ENCODE results near the gene ULK4.
"Not testable (repeated sequence)": the region's sequence is repeated elsewhere in the genome, so short reads cannot be mapped to it uniquely, and the experiment has no call there.

The ULK4 gene

DNA sequence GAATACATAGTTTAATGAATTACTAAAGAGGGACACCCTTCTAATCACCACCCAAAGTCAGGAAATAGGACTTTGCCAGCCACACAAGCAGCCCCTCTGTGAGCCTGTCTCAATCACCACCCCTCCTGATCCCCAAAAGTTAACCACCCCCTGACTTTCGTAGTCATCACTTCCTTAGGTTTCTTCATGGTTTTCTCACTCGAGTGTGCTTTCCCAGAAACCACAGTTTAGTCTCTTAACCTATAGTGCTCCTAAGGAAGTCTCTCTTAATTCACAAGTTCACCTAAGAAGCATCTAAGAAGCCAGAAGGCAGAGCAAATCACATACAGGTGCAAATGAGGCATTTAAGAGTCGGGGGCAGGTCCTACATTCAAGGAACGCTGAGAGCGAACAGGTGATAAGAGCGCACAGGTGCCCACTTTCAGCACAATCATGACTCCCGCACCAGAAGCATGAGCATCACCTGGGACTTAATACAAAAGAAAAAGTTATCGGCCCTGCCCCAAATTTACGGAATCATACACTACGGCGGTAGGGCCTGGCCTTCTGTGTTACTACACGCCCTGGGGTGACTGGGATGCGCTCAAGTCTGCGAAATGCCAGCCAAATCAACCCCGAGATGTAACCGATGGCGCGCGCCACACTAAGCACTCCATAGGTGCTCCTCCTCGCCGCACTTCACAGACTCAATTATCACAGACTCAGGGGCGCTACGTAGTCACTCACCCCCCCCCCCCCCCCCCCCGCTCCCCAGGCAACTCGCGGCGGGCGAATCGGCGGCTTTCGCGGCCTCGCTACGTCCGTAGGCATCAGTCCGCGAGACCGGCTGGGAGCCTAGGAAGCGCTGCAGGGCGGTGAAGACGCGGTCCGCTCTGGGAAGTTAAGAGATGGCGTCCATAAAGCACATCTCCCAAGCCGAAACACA, 815 bp downstream of the ULK4 start:
- DNase-seq (ENCODE audit: low spot score): peak; percentile 75

- DNase-seq (ENCODE audit: low spot score): no peak
Measured at GRCh38 chr3:41956574-41956973, 5.3 kb downstream of the ULK4 start.

DNA sequence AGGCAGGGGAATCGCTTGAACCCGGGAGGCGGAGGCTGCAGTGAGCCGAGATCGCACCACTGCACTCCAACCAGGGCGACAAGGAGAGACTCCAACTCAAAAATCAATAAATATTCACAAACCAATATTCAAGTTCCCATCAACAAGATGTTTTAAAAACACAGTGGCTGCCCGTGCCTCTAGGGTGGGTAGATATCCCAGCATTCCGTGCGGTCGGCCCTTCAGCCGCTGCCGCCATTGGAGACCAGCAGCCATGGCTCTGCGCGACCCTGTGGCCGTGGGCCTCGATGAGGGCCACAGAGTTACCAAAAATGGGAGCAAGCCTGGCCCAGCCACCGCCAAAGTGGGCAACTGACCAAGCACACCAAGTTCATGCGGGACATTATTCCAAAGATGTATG, 6.7 kb downstream of the ULK4 start:
- no peak for DNase-seq (ENCODE audit: low spot score)

DNA sequence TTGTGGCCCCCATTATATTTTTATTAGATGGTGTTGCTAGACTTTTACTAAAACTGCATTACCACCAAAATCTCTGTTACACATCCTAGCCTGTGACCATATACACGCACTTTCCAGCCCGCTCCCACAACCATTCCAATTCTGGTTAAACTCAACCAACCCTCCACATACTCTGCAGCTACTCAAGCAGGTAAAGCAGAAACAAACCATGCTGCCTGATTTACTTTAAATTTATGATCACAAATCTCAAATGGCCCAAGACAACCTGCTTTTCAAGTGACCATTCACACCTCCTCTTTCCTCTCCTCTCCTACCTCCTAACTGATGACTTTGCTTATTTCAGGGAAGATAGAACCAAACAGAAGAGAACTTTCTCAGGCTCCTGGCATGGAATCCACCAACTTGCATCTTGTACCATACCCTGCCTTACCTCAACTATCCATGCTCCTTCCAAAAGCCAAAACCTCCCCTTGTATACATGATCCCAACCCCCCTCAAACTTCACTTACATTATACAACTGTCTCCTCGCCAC, 18.5 kb downstream of the ULK4 start:
- DNase-seq (ENCODE audit: low spot score): no peak

GRCh38 chr3:41940393-41940792, 21.5 kb downstream of the ULK4 start:
- DNase-seq (ENCODE audit: low spot score): no peak

- DNase-seq (ENCODE audit: low spot score): no peak
Measured at GRCh38 chr3:41936384-41936783, 25.5 kb downstream of the ULK4 start.

- no peak for DNase-seq (ENCODE audit: low spot score)
Measured at GRCh38 chr3:41933154-41933676, 28.7 kb downstream of the ULK4 start.

GRCh38 chr3:41932464-41932863, 29.4 kb downstream of the ULK4 start:
- no peak for DNase-seq (ENCODE audit: low spot score)

DNA sequence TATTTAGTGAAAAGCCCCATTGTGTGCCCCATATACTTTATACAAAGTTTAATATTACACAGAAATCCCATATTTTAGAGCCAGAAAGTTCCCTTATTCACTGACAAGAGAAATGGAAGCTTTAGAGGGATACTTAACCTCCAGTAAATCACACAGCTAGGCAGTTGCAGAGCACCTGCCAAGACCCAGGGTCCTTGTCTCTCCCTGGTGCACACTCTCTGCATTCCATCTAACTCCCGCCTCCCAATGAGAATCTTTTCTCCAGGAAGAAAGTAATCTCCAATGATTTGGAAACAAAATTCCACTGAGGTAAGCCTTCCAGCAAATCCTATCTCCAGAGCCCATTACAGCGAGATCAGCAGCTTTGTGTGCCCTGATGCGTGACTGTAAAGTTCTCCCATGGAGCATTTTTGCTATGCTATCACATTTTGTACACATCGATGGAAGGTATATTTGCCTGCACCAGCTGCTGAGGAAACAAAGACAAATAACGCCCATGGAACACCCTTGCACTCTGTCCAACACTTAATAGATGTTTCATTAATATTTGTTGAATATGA, 41.4 kb downstream of the ULK4 start:
- peak; percentile 65 for DNase-seq (ENCODE audit: low spot score)

- DNase-seq (ENCODE audit: low spot score): no peak
Measured at GRCh38 chr3:41915353-41915752, 46.5 kb downstream of the ULK4 start.

DNA sequence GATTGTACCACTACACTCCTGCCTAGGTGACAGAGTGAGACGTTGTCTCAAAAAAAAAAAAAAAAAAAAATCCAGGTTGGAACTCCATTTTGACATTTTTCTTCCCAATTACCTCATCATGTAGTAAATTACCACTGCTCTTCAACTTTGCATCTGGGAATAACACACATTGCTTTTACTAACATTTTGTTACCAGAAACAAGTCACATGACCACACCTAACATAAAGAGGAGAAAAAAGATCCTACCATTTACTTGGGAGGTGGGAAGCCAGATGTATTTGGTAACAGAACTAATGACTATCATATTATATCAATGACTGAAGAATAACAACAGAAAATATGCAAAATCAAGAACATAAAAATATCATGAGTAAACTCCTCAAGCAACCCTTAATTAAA, 49.6 kb downstream of the ULK4 start:
- no peak for DNase-seq (ENCODE audit: low spot score)

DNA sequence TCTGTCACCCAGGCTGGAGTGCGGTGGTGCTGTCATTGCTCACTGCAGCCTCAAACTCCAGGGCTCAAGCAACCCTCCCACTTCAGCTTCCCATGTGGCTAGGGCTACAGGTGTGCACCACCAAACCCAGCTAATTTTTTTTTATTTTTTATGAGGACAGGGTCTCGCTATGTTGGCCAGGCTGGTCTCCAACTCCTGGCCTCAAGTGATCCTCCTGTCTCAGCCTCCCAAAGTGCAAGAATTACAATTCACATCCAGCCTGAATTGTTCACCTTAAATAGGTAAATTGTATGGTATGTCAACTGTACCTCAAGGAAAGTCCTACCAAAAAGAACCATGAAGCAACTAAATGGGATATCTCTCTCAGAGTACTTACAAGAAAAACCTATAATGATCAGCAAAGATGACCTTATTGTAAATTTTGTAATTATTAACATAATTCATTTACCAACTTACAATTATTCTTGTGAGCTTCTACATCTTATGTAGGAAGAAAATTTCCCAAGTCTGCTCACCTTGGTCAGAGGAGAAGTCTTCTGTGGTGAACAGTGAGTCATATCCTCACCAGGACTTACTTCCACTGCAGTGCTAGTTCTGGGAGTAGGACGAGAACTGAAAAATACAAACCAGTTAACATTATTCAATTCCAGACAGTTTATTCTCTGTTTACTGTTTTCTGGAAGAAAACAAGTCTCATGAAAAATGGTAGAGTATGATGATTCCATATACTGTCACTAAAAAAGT, 54.4 kb downstream of the ULK4 start:
- DNase-seq (ENCODE audit: low spot score): peak; percentile 43

DNA sequence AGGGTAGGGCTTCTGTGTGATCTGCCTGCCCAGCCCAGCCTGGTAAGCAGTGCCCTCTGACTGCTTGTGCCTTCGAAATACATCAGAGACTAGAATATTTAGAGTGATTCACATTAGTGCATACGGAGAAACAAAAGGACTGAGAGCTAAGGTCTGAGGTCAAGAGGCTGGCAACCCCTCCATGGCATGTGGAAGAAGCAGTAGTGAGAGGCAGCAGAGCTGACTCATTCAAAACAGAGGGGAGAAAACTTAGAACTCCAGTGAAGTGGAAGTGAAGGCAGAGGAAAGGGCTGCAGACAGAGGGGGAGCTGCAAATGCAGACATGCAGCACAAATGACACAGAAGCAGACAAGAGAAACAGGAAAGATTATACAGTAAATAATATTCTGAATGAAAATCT, 61.6 kb downstream of the ULK4 start:
- DNase-seq (ENCODE audit: low spot score): peak; percentile 80

DNA sequence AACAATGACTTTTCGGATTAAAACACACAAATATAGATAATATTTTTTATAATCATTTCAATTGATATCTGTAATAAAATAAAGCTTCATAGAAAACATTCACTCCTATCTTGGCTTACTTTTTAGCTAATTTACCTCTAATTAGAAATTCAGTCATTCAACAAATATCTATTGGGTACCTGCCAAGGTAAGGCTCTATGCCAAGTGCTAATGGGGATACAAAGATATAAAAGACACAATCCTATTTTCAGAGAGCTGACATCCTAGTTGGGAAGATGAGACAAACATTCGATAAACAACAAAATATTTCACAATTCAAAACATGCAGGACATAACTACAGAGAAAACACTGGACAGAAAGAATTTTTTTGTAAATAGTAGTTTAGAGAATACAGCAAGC, 63.3 kb downstream of the ULK4 start:
- DNase-seq (ENCODE audit: low spot score): no peak

- DNase-seq (ENCODE audit: low spot score): peak; percentile 61
Measured at GRCh38 chr3:41893977-41894376, 67.9 kb downstream of the ULK4 start.

DNA sequence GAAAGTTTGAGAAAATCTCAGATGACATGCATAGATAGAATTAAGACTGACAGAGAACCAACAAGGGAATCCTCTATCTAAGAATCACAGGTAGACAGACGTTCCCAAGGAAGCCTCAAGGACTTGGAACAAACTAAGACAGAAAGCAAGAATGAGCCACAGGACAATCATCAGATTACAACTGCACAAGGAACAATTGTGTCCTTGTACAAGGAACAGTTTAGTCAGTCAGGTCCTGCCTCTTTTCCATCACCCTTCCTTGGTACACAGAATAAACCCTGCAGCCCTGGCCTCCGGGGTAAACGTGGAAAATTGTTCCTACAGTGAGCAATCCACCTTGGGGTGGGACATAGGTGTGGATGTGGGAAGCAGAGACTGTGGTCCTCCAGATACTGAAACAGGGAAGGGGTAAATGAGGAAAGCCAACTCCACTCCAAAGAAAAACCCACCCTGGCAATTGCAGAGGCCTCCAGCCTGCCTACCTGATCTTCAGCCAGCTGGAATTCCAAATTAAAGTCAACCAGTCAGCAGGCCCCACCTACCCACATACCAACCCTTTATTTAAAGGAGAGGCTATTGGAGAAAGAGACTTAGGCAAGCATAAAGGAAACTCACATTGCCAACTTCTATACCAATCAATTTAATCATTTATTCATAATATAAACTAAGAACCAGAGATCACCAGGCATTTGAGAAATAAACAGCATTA, 73.4 kb downstream of the ULK4 start:
- DNase-seq (ENCODE audit: low spot score): no peak

DNA sequence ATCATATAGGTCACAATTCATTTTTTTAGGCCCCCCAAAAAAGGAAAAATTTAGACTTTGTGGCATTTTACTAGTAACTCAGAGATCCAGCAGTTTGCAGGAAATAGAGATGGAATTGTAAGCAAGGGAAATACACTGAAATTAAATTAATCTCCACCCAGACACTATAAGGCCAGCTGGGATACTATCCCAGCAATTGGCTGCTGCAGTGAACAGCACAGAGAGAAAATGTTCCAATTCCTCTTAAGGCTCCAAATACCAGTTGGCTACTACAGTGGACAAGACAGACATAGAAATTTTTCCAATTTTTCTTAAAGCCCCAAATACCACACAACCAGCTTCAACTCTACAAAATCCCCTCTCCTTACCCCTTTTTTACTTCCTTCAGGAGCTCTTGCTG, 78.9 kb downstream of the ULK4 start:
- DNase-seq (ENCODE audit: low spot score): no peak

DNA sequence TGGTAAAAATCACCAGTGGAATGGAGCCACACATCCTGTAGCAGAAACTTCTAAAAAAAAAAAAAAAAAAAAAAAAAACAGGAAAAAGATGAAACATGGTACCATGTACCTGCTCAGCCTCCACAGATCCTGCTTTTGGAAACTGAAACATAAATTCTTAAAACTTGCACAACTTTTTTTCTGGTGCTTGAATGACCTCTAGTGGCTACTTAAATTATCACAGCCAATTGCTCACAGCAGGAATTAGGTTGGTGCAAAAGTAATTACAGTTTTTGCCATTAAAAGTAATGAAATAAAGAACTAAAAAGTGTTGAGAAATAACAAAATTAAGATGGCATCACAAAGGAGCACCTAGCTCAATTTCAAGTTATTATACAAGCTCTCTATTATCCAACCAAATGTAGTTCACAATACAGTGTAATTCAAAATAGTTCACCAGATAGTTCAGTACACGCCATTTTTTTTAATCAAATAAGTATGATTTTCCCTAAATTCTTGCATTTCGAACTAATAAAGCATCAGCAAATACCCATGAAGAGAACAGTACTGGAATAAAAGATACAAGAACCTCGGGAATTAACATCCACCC, 80.6 kb downstream of the ULK4 start:
- peak; percentile 55 for DNase-seq (ENCODE audit: low spot score)

GRCh38 chr3:41880387-41880786, 81.5 kb downstream of the ULK4 start:
- DNase-seq (ENCODE audit: low spot score): no peak

DNA sequence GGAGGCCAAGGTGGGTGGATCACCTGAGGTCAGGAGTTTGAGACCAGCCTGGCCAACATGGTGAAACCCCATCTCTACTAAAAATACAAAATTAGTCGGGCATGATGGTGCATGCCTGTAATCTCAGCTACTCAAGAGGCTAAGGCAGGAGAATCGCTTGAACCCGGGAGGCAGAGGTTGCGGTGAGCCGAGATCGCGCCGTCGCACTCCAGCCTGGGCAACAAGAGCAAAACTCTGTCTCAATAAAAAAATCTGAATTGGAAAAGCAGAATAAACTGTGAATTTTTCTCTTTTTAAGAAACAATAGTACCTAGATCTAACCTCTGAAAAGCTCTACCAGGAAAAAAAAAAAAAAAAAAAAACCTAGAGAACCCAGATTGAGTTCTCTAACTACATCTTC, 84.2 kb downstream of the ULK4 start:
- DNase-seq (ENCODE audit: low spot score): not testable (repeated sequence)

- no peak for DNase-seq (ENCODE audit: low spot score)
Measured at GRCh38 chr3:41874022-41874421, 87.9 kb downstream of the ULK4 start.

Data from kidney tubule cell (primary cell).